Esophagus squamous epithelium (tissue), 4 donors: ENCODE results near the gene ABCA1.

Experiments
- CTCF ChIP-seq, 6 experiments: fragments of 450-650 bp in 4 of 6; fragments of 200-600 bp in 2 of 6; sonication (generic) in 2 of 6; IDR thresholded peaks; one replicate each; pipeline ENCODE4 v1.5.1; 2016 to 2019; ENCODE audit warnings: antibody characterized with exemption in 6 of 6, mild to moderate bottlenecking in 4 of 6, moderate library complexity in 4 of 6
- POLR2A ChIP-seq, 4 donors: fragments of 450-650 bp; IDR thresholded peaks; one replicate each; pipeline ENCODE4 v1.6.1; 2017; ENCODE audit warnings: antibody characterized with exemption in 4 of 4, mild to moderate bottlenecking in 4 of 4, moderate library complexity in 3 of 4

GRCh38 chr9:104864675-104865104 lies 63.3 kb downstream of the ABCA1 start:
- TF ChIP-seq CTCF (IDR thresholded peaks at IDR 0.05) = no peak
- TF ChIP-seq POLR2A (IDR thresholded peaks at IDR 0.05) = no peak
